ENCODE measurements around the gene GLDC. TPM values are rescaled to one million over a fixed set of nuclear protein-coding genes. Genes with fewer than 3 reads are reported as not detected.
"Not testable (repeated sequence)": the region's sequence is repeated elsewhere in the genome, so short reads cannot be mapped to it uniquely, and the experiment has no call there.

The GLDC gene
- polyA plus RNA-seq, 2 donors = 2.3 to 2.7 TPM

- Histone ChIP-seq H3K4me1 (ENCODE audit: control insufficient read depth in 2 of 2, insufficient read depth in 2 of 2, low read length in 1 of 2) (peaks cover 0 to 1% of the 10 kb centered on the region in 2 donors), H3K27ac (ENCODE audit: low read depth in 2 of 2, low read length in 1 of 2) (no peak overlapping the region), H3K4me3 (ENCODE audit: low read depth in 1 of 2, low read length in 2 of 2) (no peak overlapping the region), H3K27me3 (ENCODE audit: control insufficient read depth in 1 of 2, insufficient read depth in 2 of 2, low read length in 2 of 2) (no peaks in the 10 kb centered on the region), H3K36me3 (ENCODE audit: control insufficient read depth in 2 of 2, insufficient read depth in 2 of 2, low read length in 1 of 2) (no peaks in the 10 kb centered on the region), H3K9me3 (ENCODE audit: control insufficient read depth in 2 of 2, insufficient read depth in 1 of 2, low read depth in 1 of 2, low read length in 1 of 2) (no peaks in the 10 kb centered on the region)
- 68 to 77% methylated on average over 7 to 8 of the region's 8 CpGs for WGBS, 2 donors
Observed at GRCh38 chr9:6549106-6549800, 96.3 kb downstream of the GLDC start.

- WGBS, 2 donors = 88 to 91% methylated on average over 8 of the region's 8 CpGs
- Histone ChIP-seq H3K36me3 (ENCODE audit: control insufficient read depth in 2 of 2, insufficient read depth in 2 of 2, low read length in 1 of 2) (no peaks in the 10 kb centered on the region), H3K27me3 (ENCODE audit: control insufficient read depth in 1 of 2, insufficient read depth in 2 of 2, low read length in 2 of 2) (no peaks in the 10 kb centered on the region), H3K9me3 (ENCODE audit: control insufficient read depth in 2 of 2, insufficient read depth in 1 of 2, low read depth in 1 of 2, low read length in 1 of 2) (no peaks in the 10 kb centered on the region), H3K27ac (ENCODE audit: low read depth in 2 of 2, low read length in 1 of 2) (no peak overlapping the region), H3K4me3 (ENCODE audit: low read depth in 1 of 2, low read length in 2 of 2) (no peak overlapping the region), H3K4me1 (ENCODE audit: control insufficient read depth in 2 of 2, insufficient read depth in 2 of 2, low read length in 1 of 2) (no peaks in the 10 kb centered on the region)
Observed at GRCh38 chr9:6545017-6545691, 100.4 kb downstream of the GLDC start.

- Histone ChIP-seq H3K27me3 (ENCODE audit: control insufficient read depth in 1 of 2, insufficient read depth in 2 of 2, low read length in 2 of 2) (no peaks in the 10 kb centered on the region), H3K36me3 (ENCODE audit: control insufficient read depth in 2 of 2, insufficient read depth in 2 of 2, low read length in 1 of 2) (no peaks in the 10 kb centered on the region), H3K4me3 (ENCODE audit: low read depth in 1 of 2, low read length in 2 of 2) (no peak overlapping the region), H3K27ac (ENCODE audit: low read depth in 2 of 2, low read length in 1 of 2) (no peak overlapping the region), H3K4me1 (ENCODE audit: control insufficient read depth in 2 of 2, insufficient read depth in 2 of 2, low read length in 1 of 2) (no peaks in the 10 kb centered on the region), H3K9me3 (ENCODE audit: control insufficient read depth in 2 of 2, insufficient read depth in 1 of 2, low read depth in 1 of 2, low read length in 1 of 2) (no peaks in the 10 kb centered on the region)
- 65 to 69% methylated on average over 6 of the region's 6 CpGs for WGBS, 2 donors
Observed at GRCh38 chr9:6543204-6543603, 102.3 kb downstream of the GLDC start.

- H3K4me1 ChIP-seq (ENCODE audit: control insufficient read depth in 2 of 2, insufficient read depth in 2 of 2, low read length in 1 of 2); H3K4me3 ChIP-seq (ENCODE audit: low read depth in 1 of 2, low read length in 2 of 2); H3K9me3 ChIP-seq (ENCODE audit: control insufficient read depth in 2 of 2, insufficient read depth in 1 of 2, low read depth in 1 of 2, low read length in 1 of 2); H3K36me3 ChIP-seq (ENCODE audit: control insufficient read depth in 2 of 2, insufficient read depth in 2 of 2, low read length in 1 of 2); H3K27me3 ChIP-seq (ENCODE audit: control insufficient read depth in 1 of 2, insufficient read depth in 2 of 2, low read length in 2 of 2); H3K27ac ChIP-seq (ENCODE audit: low read depth in 2 of 2, low read length in 1 of 2): not testable (repeated sequence)
- 86 to 91% methylated on average over 5 of the region's 5 CpGs for WGBS, 2 donors
Observed at GRCh38 chr9:6542617-6543016, 102.9 kb downstream of the GLDC start.

- H3K4me3 ChIP-seq (ENCODE audit: low read depth in 1 of 2, low read length in 2 of 2) = no peak overlapping the region
- H3K27me3 ChIP-seq (ENCODE audit: control insufficient read depth in 1 of 2, insufficient read depth in 2 of 2, low read length in 2 of 2) = no peaks in the 10 kb centered on the region
- no peaks in the 10 kb centered on the region for H3K9me3 ChIP-seq (ENCODE audit: control insufficient read depth in 2 of 2, insufficient read depth in 1 of 2, low read depth in 1 of 2, low read length in 1 of 2)
- H3K36me3 ChIP-seq (ENCODE audit: control insufficient read depth in 2 of 2, insufficient read depth in 2 of 2, low read length in 1 of 2) = no peaks in the 10 kb centered on the region
- WGBS, 2 donors = 73 to 79% methylated on average over 3 of the region's 3 CpGs
- H3K27ac ChIP-seq (ENCODE audit: low read depth in 2 of 2, low read length in 1 of 2) = no peak overlapping the region
- peaks cover 0 to 2% of the 10 kb centered on the region in 2 donors for H3K4me1 ChIP-seq (ENCODE audit: control insufficient read depth in 2 of 2, insufficient read depth in 2 of 2, low read length in 1 of 2)
Observed at GRCh38 chr9:6538666-6539071, 106.9 kb downstream of the GLDC start.

- Histone ChIP-seq H3K4me1 (ENCODE audit: control insufficient read depth in 2 of 2, insufficient read depth in 2 of 2, low read length in 1 of 2) (peaks cover 0 to 2% of the 10 kb centered on the region in 2 donors), H3K9me3 (ENCODE audit: control insufficient read depth in 2 of 2, insufficient read depth in 1 of 2, low read depth in 1 of 2, low read length in 1 of 2) (no peaks in the 10 kb centered on the region), H3K27me3 (ENCODE audit: control insufficient read depth in 1 of 2, insufficient read depth in 2 of 2, low read length in 2 of 2) (no peaks in the 10 kb centered on the region), H3K36me3 (ENCODE audit: control insufficient read depth in 2 of 2, insufficient read depth in 2 of 2, low read length in 1 of 2) (no peaks in the 10 kb centered on the region), H3K27ac (ENCODE audit: low read depth in 2 of 2, low read length in 1 of 2) (no peak overlapping the region), H3K4me3 (ENCODE audit: low read depth in 1 of 2, low read length in 2 of 2) (no peak overlapping the region)
- WGBS, 2 donors = 89 to 95% methylated on average over 3 of the region's 3 CpGs
Observed at GRCh38 chr9:6535594-6535993, 109.9 kb downstream of the GLDC start.

- Histone ChIP-seq H3K4me1 (ENCODE audit: control insufficient read depth in 2 of 2, insufficient read depth in 2 of 2, low read length in 1 of 2) (no peaks in the 10 kb centered on the region), H3K4me3 (ENCODE audit: low read depth in 1 of 2, low read length in 2 of 2) (no peak overlapping the region), H3K36me3 (ENCODE audit: control insufficient read depth in 2 of 2, insufficient read depth in 2 of 2, low read length in 1 of 2) (no peaks in the 10 kb centered on the region), H3K27me3 (ENCODE audit: control insufficient read depth in 1 of 2, insufficient read depth in 2 of 2, low read length in 2 of 2) (no peaks in the 10 kb centered on the region), H3K9me3 (ENCODE audit: control insufficient read depth in 2 of 2, insufficient read depth in 1 of 2, low read depth in 1 of 2, low read length in 1 of 2) (no peaks in the 10 kb centered on the region), H3K27ac (ENCODE audit: low read depth in 2 of 2, low read length in 1 of 2) (no peak overlapping the region)
- WGBS, 2 donors = 54 to 65% methylated on average over 2 of the region's 2 CpGs
Observed at GRCh38 chr9:6525326-6526045, 120.0 kb downstream of the GLDC start.

- 94 to 97% methylated on average over 4 of the region's 4 CpGs for WGBS, 2 donors
- Histone ChIP-seq H3K9me3 (ENCODE audit: control insufficient read depth in 2 of 2, insufficient read depth in 1 of 2, low read depth in 1 of 2, low read length in 1 of 2) (no peaks in the 10 kb centered on the region), H3K27ac (ENCODE audit: low read depth in 2 of 2, low read length in 1 of 2) (no peak overlapping the region), H3K27me3 (ENCODE audit: control insufficient read depth in 1 of 2, insufficient read depth in 2 of 2, low read length in 2 of 2) (no peaks in the 10 kb centered on the region), H3K4me1 (ENCODE audit: control insufficient read depth in 2 of 2, insufficient read depth in 2 of 2, low read length in 1 of 2) (no peaks in the 10 kb centered on the region), H3K4me3 (ENCODE audit: low read depth in 1 of 2, low read length in 2 of 2) (no peak overlapping the region), H3K36me3 (ENCODE audit: control insufficient read depth in 2 of 2, insufficient read depth in 2 of 2, low read length in 1 of 2) (no peaks in the 10 kb centered on the region)
Observed at GRCh38 chr9:6522263-6522662, 123.3 kb downstream of the GLDC start.

- no peaks in the 10 kb centered on the region for H3K9me3 ChIP-seq (ENCODE audit: control insufficient read depth in 2 of 2, insufficient read depth in 1 of 2, low read depth in 1 of 2, low read length in 1 of 2)
- 60 to 64% methylated on average over 3 of the region's 3 CpGs for WGBS, 2 donors
- H3K4me3 ChIP-seq (ENCODE audit: low read depth in 1 of 2, low read length in 2 of 2) = no peak overlapping the region
- H3K36me3 ChIP-seq (ENCODE audit: control insufficient read depth in 2 of 2, insufficient read depth in 2 of 2, low read length in 1 of 2) = no peaks in the 10 kb centered on the region
- no peak overlapping the region for H3K27ac ChIP-seq (ENCODE audit: low read depth in 2 of 2, low read length in 1 of 2)
- no peaks in the 10 kb centered on the region for H3K4me1 ChIP-seq (ENCODE audit: control insufficient read depth in 2 of 2, insufficient read depth in 2 of 2, low read length in 1 of 2)
- H3K27me3 ChIP-seq (ENCODE audit: control insufficient read depth in 1 of 2, insufficient read depth in 2 of 2, low read length in 2 of 2) = no peaks in the 10 kb centered on the region
Observed at GRCh38 chr9:6512085-6512657, 133.4 kb downstream of the GLDC start.
